ENCODE measurements around the gene RASA3. TPM values are rescaled to one million over a fixed set of nuclear protein-coding genes. Genes with fewer than 3 reads are reported as not detected.

RASA3 gene
- total and polyA plus RNA-seq, 9 of the 15 experiments (the other 6 are each of a cell fraction or from before 2014, with no cell fraction given), result 0.72 to 25.3 (median 14.4) TPM

DNA sequence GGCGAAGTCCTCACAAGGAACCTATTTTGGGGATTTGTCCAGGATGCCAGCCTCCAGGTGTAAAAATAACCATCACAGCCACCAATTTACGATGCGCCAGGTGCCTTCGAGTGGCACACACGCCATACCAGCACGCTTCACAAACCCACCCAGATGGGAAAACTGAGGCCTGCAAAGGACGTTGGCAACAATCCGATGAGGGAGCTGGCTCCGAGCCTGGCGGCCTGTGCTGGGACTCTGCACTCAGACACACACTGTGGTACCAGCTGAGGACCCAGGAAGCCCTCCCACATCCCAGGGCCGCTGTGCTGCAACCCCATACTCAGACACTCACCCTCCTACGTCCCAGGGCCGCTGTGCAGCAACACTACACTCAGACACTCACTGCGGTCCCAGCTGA is 93.5 kb downstream of the RASA3 start (continued):
- TF ChIP-seq, protein P1, sequence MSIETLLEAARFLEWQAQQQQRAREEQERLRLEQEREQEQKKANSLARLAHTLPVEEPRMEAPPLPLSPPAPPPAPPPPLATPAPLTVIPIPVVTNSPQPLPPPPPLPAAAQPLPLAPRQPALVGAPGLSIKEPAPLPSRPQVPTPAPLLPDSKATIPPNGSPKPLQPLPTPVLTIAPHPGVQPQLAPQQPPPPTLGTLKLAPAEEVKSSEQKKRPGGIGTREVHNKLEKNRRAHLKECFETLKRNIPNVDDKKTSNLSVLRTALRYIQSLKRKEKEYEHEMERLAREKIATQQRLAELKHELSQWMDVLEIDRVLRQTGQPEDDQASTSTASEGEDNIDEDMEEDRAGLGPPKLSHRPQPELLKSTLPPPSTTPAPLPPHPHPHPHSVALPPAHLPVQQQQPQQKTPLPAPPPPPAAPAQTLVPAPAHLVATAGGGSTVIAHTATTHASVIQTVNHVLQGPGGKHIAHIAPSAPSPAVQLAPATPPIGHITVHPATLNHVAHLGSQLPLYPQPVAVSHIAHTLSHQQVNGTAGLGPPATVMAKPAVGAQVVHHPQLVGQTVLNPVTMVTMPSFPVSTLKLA (conservative IDR thresholded peaks at IDR 0.05), result no peak
- TF ChIP-seq RBM14 (IDR thresholded peaks at IDR 0.05; ENCODE audit: borderline replicate concordance, insufficient read depth, low read depth, low read length) (no peak), SNIP1 (IDR thresholded peaks at IDR 0.05; ENCODE audit: low read depth) (no peak), ZNF507 (tag; conservative IDR thresholded peaks at IDR 0.05) (no peak), SMAD4 (CRISPR knock-in tag; conservative IDR thresholded peaks at IDR 0.05) (no peak), RBBP5 (IDR thresholded peaks at IDR 0.05; ENCODE audit: borderline replicate concordance, insufficient read depth, low read length, poor library complexity, severe bottlenecking) (no peak), RBM34 (IDR thresholded peaks at IDR 0.05; ENCODE audit: borderline replicate concordance, insufficient read depth, low read length) (no peak), HDGF (IDR thresholded peaks at IDR 0.05) (no peak), PRPF4 (IDR thresholded peaks at IDR 0.05; ENCODE audit: insufficient read depth, low read depth, low read length, poor library complexity, severe bottlenecking) (no peak)

DNA sequence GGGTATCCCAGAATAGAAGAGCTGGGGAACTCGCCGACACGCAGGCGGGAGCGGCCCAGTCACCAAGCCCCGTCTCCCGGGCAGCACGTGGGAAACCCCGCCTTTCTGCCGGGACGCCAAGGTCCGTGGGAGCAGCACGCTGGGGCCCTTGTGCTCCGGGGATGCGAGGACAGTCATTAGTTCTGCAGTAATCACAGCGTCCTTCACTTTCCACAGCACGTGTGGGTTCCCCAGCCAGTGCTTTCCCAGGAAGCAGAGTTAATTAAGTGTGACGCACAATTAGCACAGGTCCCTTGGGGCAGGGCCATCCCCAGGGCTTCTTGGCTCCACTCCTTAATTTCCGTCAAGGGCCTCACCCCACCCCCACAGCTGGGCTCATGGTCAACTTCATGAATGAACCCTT is 94.2 kb downstream of the RASA3 start:
- Histone ChIP-seq H3K4me2 (ENCODE audit: insufficient read depth, low read length) (no peak overlapping the region), H3K4me1 (replicated peaks in 1 of 2; ENCODE audit: control insufficient read depth in 2 of 2, insufficient read depth in 2 of 2, low read length in 2 of 2) (no peaks in the 10 kb centered on the region; a peak in 1 of 5 replicates), H2AFZ (ENCODE audit: low read depth, low read length) (no peak overlapping the region), H3K9me1 (ENCODE audit: control insufficient read depth, insufficient read depth, low read length) (no peaks in the 10 kb centered on the region), H3K27ac (ENCODE audit: extremely low read depth, low read depth, low read length) (no peak overlapping the region), H3K27me3 (ENCODE audit: control insufficient read depth in 2 of 2, insufficient read depth in 2 of 2, low read length in 2 of 2) (no peaks in the 10 kb centered on the region), H3K36me3 (ENCODE audit: control insufficient read depth, insufficient read depth, low read length) (peaks cover 5% of the 10 kb centered on the region; the same call in 1 of the 3 replicates), H3K79me2 (ENCODE audit: control insufficient read depth, insufficient read depth, low read length) (no peaks in the 10 kb centered on the region), H4K20me1 (replicated peaks; ENCODE audit: control insufficient read depth, insufficient read depth, low read length) (no peaks in the 10 kb centered on the region), H3K4me3 (no peak overlapping the region), H3K9ac (ENCODE audit: insufficient read depth in 1 of 2, low read depth in 2 of 2, low read length in 2 of 2) (no peak overlapping the region; a peak in 1 of 4 replicates), H3K9me3 (replicated peaks; ENCODE audit: control insufficient read depth, insufficient read depth, low read depth, low read length) (0 out of 2 replicates have a peak, but pooled peaks cover 1% of the 10 kb centered on the region)
- intact Hi-C loops (cut with micrococcal nuclease) (no loop called here), in situ Hi-C loops (cut with MboI) (no loop called here)
- FAIRE-seq, result no peak
- no TSS peak for BruUV-seq (replicated peaks)
- no peak for ATAC-seq
- ChIA-PET POLR2A (no interaction called here), CTCF (ENCODE audit: low intra/inter-chr PET ratio) (no interaction called here)
- TF ChIP-seq MTA3 (IDR thresholded peaks at IDR 0.05; ENCODE audit: borderline replicate concordance) (no peak), CCNT2 (IDR thresholded peaks at IDR 0.05; ENCODE audit: borderline replicate concordance, extremely low read depth, insufficient read length, low read depth, low read length) (no peak), STAG1 (CRISPR knock-in tag; IDR thresholded peaks at IDR 0.05; ENCODE audit: borderline replicate concordance) (no peak), ZNF316 (IDR thresholded peaks at IDR 0.05) (no peak), CEBPB (tag; IDR thresholded peaks at IDR 0.05) (no peak)
- WGBS (ENCODE audit: insufficient coverage, low coverage, missing lambda C conversion rate), result 88% methylated on average over 8 of the region's 19 CpGs
- no peak for DNase-seq (ENCODE audit: extremely low read depth in 1 of 4, low spot score in 3 of 4)

Data from K562 (cell line).